GM19372 (cell line): ENCODE results near the gene SLC25A5.
"Not testable (repeated sequence)": the region's sequence is repeated elsewhere in the genome, so short reads cannot be mapped to it uniquely, and the experiment has no call there.

ENCODE experiments used
- ATAC-seq: cut with Tn5 transposase; IDR thresholded peaks from one replicate; pipeline ENCODE4 v1.9.1; 2021; ENCODE audit warnings: mild to moderate bottlenecking, low read depth, moderate library complexity; ENCODE audit not compliant: unreplicated experiment

The SLC25A5 gene

GRCh38 chrX:119467842-119468550 is at the start of gene SLC25A5:
TSS of gene SLC25A5 (plus strand) at chrX:119468444. CDS start at chrX:119468516, 72 bp downstream.
- ATAC-seq: peak; percentile 78

GRCh38 chrX:119419146-119419545 is 49.1 kb upstream of the SLC25A5 start:
- ATAC-seq: no peak

- ATAC-seq: no peak
Measured at GRCh38 chrX:119419898-119420297, 48.3 kb upstream of the SLC25A5 start.

GRCh38 chrX:119421016-119421705 is 47.1 kb upstream of the SLC25A5 start:
- no peak for ATAC-seq

GRCh38 chrX:119423631-119424030 is 44.6 kb upstream of the SLC25A5 start:
- no peak for ATAC-seq

- ATAC-seq: no peak
Measured at GRCh38 chrX:119424999-119425398, 43.2 kb upstream of the SLC25A5 start.

GRCh38 chrX:119427024-119427794 is 41.0 kb upstream of the SLC25A5 start:
- peak; percentile 67 for ATAC-seq

GRCh38 chrX:119427795-119428185 is 40.5 kb upstream of the SLC25A5 start:
- no peak for ATAC-seq

- ATAC-seq: no peak
Measured at GRCh38 chrX:119429471-119429870, 38.8 kb upstream of the SLC25A5 start.

- ATAC-seq: not testable (repeated sequence)
Measured at GRCh38 chrX:119441295-119441694, 26.9 kb upstream of the SLC25A5 start.

- ATAC-seq: no peak
Measured at GRCh38 chrX:119442286-119442685, 26.0 kb upstream of the SLC25A5 start.

- no peak for ATAC-seq
Measured at GRCh38 chrX:119453202-119453601, 15.0 kb upstream of the SLC25A5 start.

- no peak for ATAC-seq
Measured at GRCh38 chrX:119455264-119455663, 13.0 kb upstream of the SLC25A5 start.

- ATAC-seq: no peak
Measured at GRCh38 chrX:119459181-119459580, 9.1 kb upstream of the SLC25A5 start.

GRCh38 chrX:119465555-119465954 is 2.7 kb upstream of the SLC25A5 start:
- no peak for ATAC-seq

- no peak for ATAC-seq
Measured at GRCh38 chrX:119466970-119467369, 1.3 kb upstream of the SLC25A5 start.

- no peak for ATAC-seq
Measured at GRCh38 chrX:119467433-119467832, 811 bp upstream of the SLC25A5 start.

GRCh38 chrX:119468551-119469312 is 488 bp downstream of the SLC25A5 start:
- peak; percentile 76 for ATAC-seq

- no peak for ATAC-seq
Measured at GRCh38 chrX:119469313-119469635, 1.0 kb downstream of the SLC25A5 start.

- no peak for ATAC-seq
Measured at GRCh38 chrX:119474615-119475388, 6.6 kb downstream of the SLC25A5 start.
